Uterus (tissue), 2 donors: ENCODE data around the gene TBC1D22B.

Experiments
- POLR2A ChIP-seq, 2 donors: fragments of 450-650 bp; IDR thresholded peaks; one replicate each; pipeline ENCODE4 v1.6.1; 2016; ENCODE audit warnings: antibody characterized with exemption in 2 of 2, mild to moderate bottlenecking in 1 of 2, moderate library complexity in 1 of 2
- TF ChIP-seq, protein P1 (sequence below), 4 experiments: fragments of 200-600 bp in 2 of 4; fragments of 450-650 bp in 2 of 4; sonication (generic) in 2 of 4; IDR thresholded peaks; one replicate each; pipeline ENCODE4 v1.5.1; 2016 to 2019; ENCODE audit warnings: antibody characterized with exemption in 4 of 4, mild to moderate bottlenecking in 2 of 4, moderate library complexity in 1 of 4

DNA sequence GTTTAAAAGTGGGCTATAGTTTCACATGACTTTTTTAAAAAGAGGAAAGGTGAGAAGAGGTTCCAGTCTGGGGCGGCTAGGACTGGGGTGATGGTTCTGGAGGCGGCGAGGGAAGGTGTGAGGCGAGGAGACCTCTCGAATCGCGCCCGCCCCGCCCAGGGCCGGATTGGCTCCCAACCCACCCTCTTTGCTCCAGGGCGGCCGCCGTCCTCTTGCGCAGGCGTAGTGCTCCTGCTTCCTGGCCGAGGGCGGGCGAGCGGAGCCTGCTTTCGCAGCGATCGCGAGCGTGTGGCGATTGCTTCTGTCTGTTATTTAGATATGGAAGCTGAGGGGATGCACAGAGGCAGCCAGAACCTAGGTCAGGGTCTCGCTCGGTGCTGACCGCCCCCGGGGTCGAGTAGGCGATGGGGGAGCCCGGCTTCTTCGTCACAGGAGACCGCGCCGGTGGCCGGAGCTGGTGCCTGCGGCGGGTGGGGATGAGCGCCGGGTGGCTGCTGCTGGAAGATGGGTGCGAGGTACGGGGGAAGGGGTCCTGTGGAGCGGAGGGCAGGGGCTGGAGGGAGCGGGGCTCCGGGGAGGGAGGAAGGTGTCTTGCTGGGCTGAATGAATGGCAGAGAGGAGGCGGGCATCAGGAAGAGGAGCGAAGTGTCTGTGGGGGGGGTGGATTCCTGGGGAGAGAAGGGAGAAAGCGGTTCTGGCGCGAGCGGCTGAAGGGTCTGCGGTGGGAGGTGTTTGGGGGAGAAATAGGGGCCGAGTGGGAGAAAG lies 96.4 kb downstream of the TBC1D22B start, which contains the start of gene RNF8:
- TF ChIP-seq, protein P1, sequence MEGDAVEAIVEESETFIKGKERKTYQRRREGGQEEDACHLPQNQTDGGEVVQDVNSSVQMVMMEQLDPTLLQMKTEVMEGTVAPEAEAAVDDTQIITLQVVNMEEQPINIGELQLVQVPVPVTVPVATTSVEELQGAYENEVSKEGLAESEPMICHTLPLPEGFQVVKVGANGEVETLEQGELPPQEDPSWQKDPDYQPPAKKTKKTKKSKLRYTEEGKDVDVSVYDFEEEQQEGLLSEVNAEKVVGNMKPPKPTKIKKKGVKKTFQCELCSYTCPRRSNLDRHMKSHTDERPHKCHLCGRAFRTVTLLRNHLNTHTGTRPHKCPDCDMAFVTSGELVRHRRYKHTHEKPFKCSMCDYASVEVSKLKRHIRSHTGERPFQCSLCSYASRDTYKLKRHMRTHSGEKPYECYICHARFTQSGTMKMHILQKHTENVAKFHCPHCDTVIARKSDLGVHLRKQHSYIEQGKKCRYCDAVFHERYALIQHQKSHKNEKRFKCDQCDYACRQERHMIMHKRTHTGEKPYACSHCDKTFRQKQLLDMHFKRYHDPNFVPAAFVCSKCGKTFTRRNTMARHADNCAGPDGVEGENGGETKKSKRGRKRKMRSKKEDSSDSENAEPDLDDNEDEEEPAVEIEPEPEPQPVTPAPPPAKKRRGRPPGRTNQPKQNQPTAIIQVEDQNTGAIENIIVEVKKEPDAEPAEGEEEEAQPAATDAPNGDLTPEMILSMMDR (IDR thresholded peaks at IDR 0.05) = no peak
- peak; percentile 28 to 59 for TF ChIP-seq POLR2A (IDR thresholded peaks at IDR 0.05)
